ENCODE data around the gene HECA. TPM values are rescaled to one million over a fixed set of nuclear protein-coding genes. Genes with fewer than 3 reads are reported as not detected.

HECA gene
- total RNA-seq, 2 experiments from 2014 or later, result 203 to 207 TPM

GRCh38 chr6:139153855-139154254 is 19.0 kb downstream of the HECA start:
- peaks cover 85% of the 10 kb centered on the region for H3K4me1 Mint-ChIP-seq (ENCODE audit: low read depth)
- Histone ChIP-seq H3K27ac (ENCODE audit: low read depth in 1 of 2, low read length in 2 of 2) (no peak overlapping the region), H3K27me3 (ENCODE audit: control insufficient read depth in 1 of 2, insufficient read depth in 2 of 2, low read length in 2 of 2) (no peaks in the 10 kb centered on the region), H3K4me3 (ENCODE audit: low read length) (no peak overlapping the region), H3K36me3 (ENCODE audit: insufficient read depth, low read length) (peaks cover 28% of the 10 kb centered on the region), H3K9me3 (ENCODE audit: control insufficient read depth in 1 of 2, insufficient read depth in 1 of 2, low read length in 2 of 2) (no peaks in the 10 kb centered on the region), H3K4me1 (ENCODE audit: insufficient read depth, low read length) (peaks cover 69% of the 10 kb centered on the region)
- no peaks in the 10 kb centered on the region for H3K27me3 Mint-ChIP-seq
- ATAC-seq (ENCODE audit: poor library complexity) (no peak), DNase-seq (no peak)
- ChIA-PET POLR2A (interaction anchor here (0.9 to 6.6 kb wide), 5 partner anchors 9 to 37 kb away, joined by 3 to 66 read pairs (median 4); no protein-coding TSS in a partner anchor), CTCF (interaction anchor here (0.5 to 1.3 kb wide), 3 partner anchors 20 to 114 kb away, joined by 3 read pairs; no protein-coding TSS in a partner anchor)
- H3K4me3 Mint-ChIP-seq, result peak overlapping the region; percentile 43
- TF ChIP-seq, protein P1, sequence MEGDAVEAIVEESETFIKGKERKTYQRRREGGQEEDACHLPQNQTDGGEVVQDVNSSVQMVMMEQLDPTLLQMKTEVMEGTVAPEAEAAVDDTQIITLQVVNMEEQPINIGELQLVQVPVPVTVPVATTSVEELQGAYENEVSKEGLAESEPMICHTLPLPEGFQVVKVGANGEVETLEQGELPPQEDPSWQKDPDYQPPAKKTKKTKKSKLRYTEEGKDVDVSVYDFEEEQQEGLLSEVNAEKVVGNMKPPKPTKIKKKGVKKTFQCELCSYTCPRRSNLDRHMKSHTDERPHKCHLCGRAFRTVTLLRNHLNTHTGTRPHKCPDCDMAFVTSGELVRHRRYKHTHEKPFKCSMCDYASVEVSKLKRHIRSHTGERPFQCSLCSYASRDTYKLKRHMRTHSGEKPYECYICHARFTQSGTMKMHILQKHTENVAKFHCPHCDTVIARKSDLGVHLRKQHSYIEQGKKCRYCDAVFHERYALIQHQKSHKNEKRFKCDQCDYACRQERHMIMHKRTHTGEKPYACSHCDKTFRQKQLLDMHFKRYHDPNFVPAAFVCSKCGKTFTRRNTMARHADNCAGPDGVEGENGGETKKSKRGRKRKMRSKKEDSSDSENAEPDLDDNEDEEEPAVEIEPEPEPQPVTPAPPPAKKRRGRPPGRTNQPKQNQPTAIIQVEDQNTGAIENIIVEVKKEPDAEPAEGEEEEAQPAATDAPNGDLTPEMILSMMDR (IDR thresholded peaks at IDR 0.05), result no peak
- peaks cover 37% of the 10 kb centered on the region for H3K36me3 Mint-ChIP-seq (ENCODE audit: low read depth)
- peak overlapping the region; percentile 72 for H3K27ac Mint-ChIP-seq
- H3K9me3 Mint-ChIP-seq, result no peaks in the 10 kb centered on the region
- intact Hi-C loops (cut with DNase I, micrococcal nuclease), result no loop called here

- Mint-ChIP-seq H3K27ac (peak overlapping the region; percentile 72), H3K36me3 (ENCODE audit: low read depth) (peaks cover 44% of the 10 kb centered on the region), H3K9me3 (no peaks in the 10 kb centered on the region), H3K27me3 (no peaks in the 10 kb centered on the region), H3K4me3 (peak overlapping the region; percentile 43), H3K4me1 (ENCODE audit: low read depth) (peaks cover 84% of the 10 kb centered on the region)
- H3K27me3 ChIP-seq (ENCODE audit: control insufficient read depth in 1 of 2, insufficient read depth in 2 of 2, low read length in 2 of 2), result no peaks in the 10 kb centered on the region
- peak; percentile 23 for ATAC-seq (ENCODE audit: poor library complexity)
- no peaks in the 10 kb centered on the region for H3K9me3 ChIP-seq (ENCODE audit: control insufficient read depth in 1 of 2, insufficient read depth in 1 of 2, low read length in 2 of 2)
- CTCF ChIA-PET, result interaction anchor here (1.3 kb wide), 1 partner anchor 14 kb away, joined by 5 read pairs; no protein-coding TSS in a partner anchor
- no peak for DNase-seq
- intact Hi-C loops (cut with DNase I, micrococcal nuclease), result no loop called here
- peaks cover 35% of the 10 kb centered on the region for H3K36me3 ChIP-seq (ENCODE audit: insufficient read depth, low read length)
- peak overlapping the region in 1 of 2 donors; percentile 17 for H3K27ac ChIP-seq (ENCODE audit: low read depth in 1 of 2, low read length in 2 of 2)
- POLR2A ChIA-PET, result interaction anchor here (0.6 to 6.6 kb wide), 5 partner anchors 10 to 220 kb away, joined by 3 to 66 read pairs (median 4); partner anchors contain the start of gene CITED2
- TF ChIP-seq, protein P1 (IDR thresholded peaks at IDR 0.05), result no peak
- H3K4me1 ChIP-seq (ENCODE audit: insufficient read depth, low read length), result peaks cover 69% of the 10 kb centered on the region
- H3K4me3 ChIP-seq (ENCODE audit: low read length), result no peak overlapping the region
Observed at GRCh38 chr6:139154881-139155547, 20.1 kb downstream of the HECA start.

- Mint-ChIP-seq H3K4me1 (ENCODE audit: low read depth) (peaks cover 85% of the 10 kb centered on the region), H3K27me3 (no peaks in the 10 kb centered on the region), H3K36me3 (ENCODE audit: low read depth) (peaks cover 52% of the 10 kb centered on the region), H3K27ac (peak overlapping the region; percentile 80), H3K9me3 (no peaks in the 10 kb centered on the region), H3K4me3 (peak overlapping the region; percentile 67)
- Histone ChIP-seq H3K27ac (ENCODE audit: low read depth in 1 of 2, low read length in 2 of 2) (no peak overlapping the region), H3K36me3 (ENCODE audit: insufficient read depth, low read length) (peaks cover 35% of the 10 kb centered on the region), H3K4me3 (ENCODE audit: low read length) (no peak overlapping the region), H3K4me1 (ENCODE audit: insufficient read depth, low read length) (peaks cover 77% of the 10 kb centered on the region), H3K27me3 (ENCODE audit: control insufficient read depth in 1 of 2, insufficient read depth in 2 of 2, low read length in 2 of 2) (no peaks in the 10 kb centered on the region), H3K9me3 (ENCODE audit: control insufficient read depth in 1 of 2, insufficient read depth in 1 of 2, low read length in 2 of 2) (no peaks in the 10 kb centered on the region)
- DNase-seq (no peak), ATAC-seq (ENCODE audit: poor library complexity) (no peak)
- intact Hi-C loops (cut with DNase I, micrococcal nuclease), result no loop called here
- ChIA-PET POLR2A (interaction anchor here (1.1 to 1.3 kb wide), 2 partner anchors 11 to 219 kb away, joined by 3 to 8 read pairs; no protein-coding TSS in a partner anchor), CTCF (interaction anchor here (0.8 to 1.3 kb wide), 3 partner anchors 11 to 31 kb away, joined by 3 to 5 read pairs (median 3); no protein-coding TSS in a partner anchor)
- TF ChIP-seq, protein P1 (IDR thresholded peaks at IDR 0.05), result no peak
Observed at GRCh38 chr6:139156102-139156501, 21.2 kb downstream of the HECA start.

Data from CD4-positive, alpha-beta T cell (primary cell).